ENCODE measurements around the gene EDC4. TPM values are rescaled to one million over a fixed set of nuclear protein-coding genes. Genes with fewer than 3 reads are reported as not detected.
"Not testable (repeated sequence)": the region's sequence is repeated elsewhere in the genome, so short reads cannot be mapped to it uniquely, and the experiment has no call there.

Gene EDC4
- total RNA-seq, 1 experiment from 2014 or later = 106 TPM

GRCh38 chr16:67914758-67915495 is 42.1 kb downstream of the EDC4 start:
- Histone ChIP-seq H3K79me1 (ENCODE audit: insufficient read depth, low read depth, low read length, poor library complexity, severe bottlenecking) (no peaks in the 10 kb centered on the region), H3K23me2 (ENCODE audit: insufficient read length, low read depth, low read length, poor library complexity, severe bottlenecking) (no peaks in the 10 kb centered on the region), H3K23ac (ENCODE audit: insufficient read length, low read depth, low read length) (no peak overlapping the region), H3K56ac (ENCODE audit: insufficient read length, low read depth, low read length) (no peak overlapping the region), H4K20me1 (ENCODE audit: control insufficient read depth, insufficient read depth, insufficient read length) (no peaks in the 10 kb centered on the region), H3K27ac (ENCODE audit: insufficient read length, low read depth, low read length) (no peak overlapping the region), H2BK15ac (ENCODE audit: low read depth, low read length) (no peak overlapping the region), H2AK5ac (ENCODE audit: insufficient read length, low read length) (no peak overlapping the region), H3K27me3 (ENCODE audit: insufficient read depth, low read length) (no peaks in the 10 kb centered on the region), H3K14ac (ENCODE audit: insufficient read depth, low read length) (no peak overlapping the region), H2BK120ac (ENCODE audit: low read depth, low read length, poor library complexity, severe bottlenecking) (no peak overlapping the region), H2BK20ac (ENCODE audit: low read depth, low read length, poor library complexity, severe bottlenecking) (no peak overlapping the region), H3K4ac (ENCODE audit: low read depth, low read length) (no peak overlapping the region), H3K4me1 (ENCODE audit: insufficient read depth, low read length) (peaks cover 7% of the 10 kb centered on the region; the same call in 1 of the 2 replicates), H2BK5ac (ENCODE audit: insufficient read length, low read length) (no peak overlapping the region), H2AFZ (ENCODE audit: low read length) (no peak overlapping the region), H4K8ac (replicated peaks; ENCODE audit: insufficient read length, low read depth, low read length) (no peak overlapping the region), H3K4me2 (ENCODE audit: insufficient read depth, insufficient read length, low read length) (no peak overlapping the region), H3T11ph (ENCODE audit: low read length) (no peak overlapping the region), H3K18ac (ENCODE audit: insufficient read length, low read depth, low read length) (no peak overlapping the region), H4K91ac (ENCODE audit: insufficient read length, low read depth, low read length) (no peak overlapping the region), H2BK12ac (ENCODE audit: insufficient read length, low read depth, low read length) (no peak overlapping the region), H3K9me3 (ENCODE audit: control insufficient read depth, low read depth, low read length) (no peaks in the 10 kb centered on the region), H3K9ac (ENCODE audit: extremely low read depth, insufficient read length, low read length) (no peak overlapping the region), H4K5ac (ENCODE audit: insufficient read length, low read depth, low read length) (no peak overlapping the region), H3K79me2 (ENCODE audit: insufficient read depth, low read length) (no peaks in the 10 kb centered on the region)
- Mint-ChIP-seq H3K9me3 (no peaks in the 10 kb centered on the region), H3K4me3 (peak overlapping the region in 1 of 2 experiments; percentile 62; a peak in 3 of 5 replicates), H3K4me1 (peaks cover 12 to 23% of the 10 kb centered on the region in 2 experiments), H3K27ac (peak overlapping the region; percentile 41 to 69 (median 68); a peak in 6 of 7 replicates), H3K27me3 (ENCODE audit: low read depth) (no peaks in the 10 kb centered on the region; the same call in 1 of the 2 replicates), H3K36me3 (ENCODE audit: insufficient read depth in 1 of 3, low read depth in 3 of 3) (peaks cover 7 to 34% (median 9%) of the 10 kb centered on the region in 3 experiments; a peak in 6 of 7 replicates)
- TF ChIP-seq CTCF (conservative IDR thresholded peaks at IDR 0.05) = no peak
- WGBS (ENCODE audit: extremely low coverage, insufficient read length, low lambda C conversion rate) = no CpG with 5 or more reads among the region's 7 CpGs
- DNase-seq = no peak

GRCh38 chr16:67915496-67915769 is 42.6 kb downstream of the EDC4 start:
- H2BK5ac ChIP-seq (ENCODE audit: insufficient read length, low read length); H2BK20ac ChIP-seq (ENCODE audit: low read depth, low read length, poor library complexity, severe bottlenecking); H3K27me3 Mint-ChIP-seq (ENCODE audit: low read depth); H3K4me2 ChIP-seq (ENCODE audit: insufficient read depth, insufficient read length, low read length); H3K23ac ChIP-seq (ENCODE audit: insufficient read length, low read depth, low read length); H3K14ac ChIP-seq (ENCODE audit: insufficient read depth, low read length); H4K8ac ChIP-seq (replicated peaks; ENCODE audit: insufficient read length, low read depth, low read length); H4K20me1 ChIP-seq (ENCODE audit: control insufficient read depth, insufficient read depth, insufficient read length); H3K56ac ChIP-seq (ENCODE audit: insufficient read length, low read depth, low read length); H3K79me2 ChIP-seq (ENCODE audit: insufficient read depth, low read length); H3K79me1 ChIP-seq (ENCODE audit: insufficient read depth, low read depth, low read length, poor library complexity, severe bottlenecking); H3K9me3 Mint-ChIP-seq; H2BK15ac ChIP-seq (ENCODE audit: low read depth, low read length); H3K23me2 ChIP-seq (ENCODE audit: insufficient read length, low read depth, low read length, poor library complexity, severe bottlenecking); H3K27me3 ChIP-seq (ENCODE audit: insufficient read depth, low read length); H3K18ac ChIP-seq (ENCODE audit: insufficient read length, low read depth, low read length); H2BK12ac ChIP-seq (ENCODE audit: insufficient read length, low read depth, low read length); H3K9ac ChIP-seq (ENCODE audit: extremely low read depth, insufficient read length, low read length); H3K27ac ChIP-seq (ENCODE audit: insufficient read length, low read depth, low read length); H3K4me1 ChIP-seq (ENCODE audit: insufficient read depth, low read length); H3K9me3 ChIP-seq (ENCODE audit: control insufficient read depth, low read depth, low read length); H2AFZ ChIP-seq (ENCODE audit: low read length); H3K4ac ChIP-seq (ENCODE audit: low read depth, low read length); H4K5ac ChIP-seq (ENCODE audit: insufficient read length, low read depth, low read length); H4K91ac ChIP-seq (ENCODE audit: insufficient read length, low read depth, low read length); H2AK5ac ChIP-seq (ENCODE audit: insufficient read length, low read length); H3T11ph ChIP-seq (ENCODE audit: low read length); DNase-seq; H2BK120ac ChIP-seq (ENCODE audit: low read depth, low read length, poor library complexity, severe bottlenecking): not testable (repeated sequence)
- Mint-ChIP-seq H3K4me3 (peak overlapping the region in 1 of 2 experiments; percentile 62; a peak in 2 of 5 replicates), H3K36me3 (ENCODE audit: insufficient read depth in 1 of 3, low read depth in 3 of 3) (peaks cover 5 to 30% (median 8%) of the 10 kb centered on the region in 3 experiments; a peak in 6 of 7 replicates), H3K27ac (peak overlapping the region in 1 of 3 experiments; percentile 41; a peak in 2 of 7 replicates), H3K4me1 (peaks cover 12 to 23% of the 10 kb centered on the region in 2 experiments)
- WGBS (ENCODE audit: extremely low coverage, insufficient read length, low lambda C conversion rate) = no CpG with 5 or more reads among the region's 2 CpGs

Data from H9 (cell line).